ENCODE results near the gene TBC1D1.

Gene TBC1D1

DNA sequence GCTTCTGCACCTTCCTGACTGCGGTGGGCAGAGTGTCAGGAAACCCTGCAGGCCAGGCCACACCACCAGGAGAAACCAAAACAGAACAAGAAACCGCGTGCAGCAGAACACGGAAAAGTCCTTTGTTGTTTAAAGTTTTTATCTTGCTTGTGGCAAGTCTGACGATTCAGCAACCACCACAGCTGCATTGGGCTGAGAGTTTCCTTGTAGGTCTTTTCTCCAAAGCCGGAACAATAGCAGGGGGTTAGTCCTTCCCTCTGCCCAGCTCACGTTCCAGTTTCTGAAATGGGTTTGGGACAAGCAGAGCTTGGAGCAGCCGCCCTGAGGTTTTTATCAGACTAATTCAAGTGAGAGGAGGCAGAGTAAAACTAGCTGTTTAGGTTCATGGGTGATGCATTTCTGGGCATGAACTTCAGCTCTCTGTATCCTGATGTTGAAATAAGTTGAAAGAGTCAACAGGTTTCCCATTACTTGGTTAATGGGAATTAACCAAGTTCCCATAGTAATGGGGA is 286.2 kb downstream of the TBC1D1 start:
- FAIRE-seq (no peak), DNase-seq (ENCODE audit: extremely low spot score, insufficient read length, low read depth) (no peak)

DNA sequence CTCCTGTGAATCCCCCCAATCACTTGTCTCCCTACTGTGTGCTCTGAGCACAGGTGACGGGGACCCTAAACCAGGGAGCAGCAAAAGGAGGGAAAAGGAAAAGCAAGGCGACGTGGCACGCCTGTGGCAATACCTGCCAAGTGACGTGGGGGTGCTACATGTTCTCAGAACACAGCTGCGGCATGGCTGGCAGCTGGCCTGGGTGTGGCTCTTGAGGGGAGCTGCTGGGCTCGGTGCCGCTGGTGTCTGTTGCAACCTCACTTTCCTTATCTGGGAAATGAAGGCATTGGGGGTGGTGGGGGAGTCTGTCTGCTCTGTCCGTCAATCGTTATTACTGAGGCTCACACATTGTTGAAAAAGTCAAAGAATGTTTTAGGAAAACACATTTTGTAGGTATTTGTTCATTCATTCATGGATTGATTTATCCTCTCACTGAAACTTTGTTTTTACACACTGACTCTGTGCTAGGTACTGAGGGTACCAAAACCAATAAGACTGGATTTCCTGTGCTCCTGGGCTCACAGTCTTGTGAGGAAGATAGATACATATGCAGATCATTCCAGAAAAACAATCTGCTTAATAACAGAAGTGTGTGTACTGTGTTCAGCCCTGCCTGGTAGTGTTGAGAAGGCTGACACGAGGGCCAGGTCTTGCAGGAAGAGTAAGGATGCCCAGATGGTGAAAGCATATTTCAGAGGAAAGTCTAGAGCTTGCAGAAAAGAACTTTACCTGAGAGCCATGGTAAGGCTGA is 286.9 kb downstream of the TBC1D1 start:
- no peak for DNase-seq (ENCODE audit: extremely low spot score, insufficient read length, low read depth)

DNA sequence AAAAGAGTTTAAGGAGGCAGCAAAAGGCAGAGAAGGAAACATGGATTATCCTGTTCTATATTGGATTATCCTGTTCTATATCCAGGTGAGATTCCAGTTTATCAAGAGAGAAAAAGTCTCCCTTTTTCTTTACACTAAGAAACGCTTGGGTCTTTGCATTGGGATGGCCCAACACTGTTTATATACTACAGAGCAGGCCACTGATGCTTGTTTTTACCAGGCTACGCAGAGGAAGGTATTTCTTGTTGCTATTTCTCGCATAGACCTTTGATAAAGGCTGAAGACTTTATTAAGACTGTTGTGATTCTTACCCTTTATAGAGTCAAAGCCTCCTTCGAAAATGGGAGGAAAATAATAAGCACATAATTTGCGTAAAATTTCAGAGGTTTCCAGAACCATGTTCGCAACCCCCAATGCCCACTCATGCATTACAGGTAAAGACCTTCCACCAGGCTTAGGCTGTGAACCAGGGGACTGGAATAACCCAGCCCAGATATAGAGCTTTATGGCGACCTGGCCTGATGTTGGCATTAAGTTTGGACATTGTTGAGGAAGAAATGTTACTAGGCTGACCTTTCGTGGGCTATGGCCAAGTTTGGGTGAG is 287.6 kb downstream of the TBC1D1 start:
- peak; percentile 21 for FAIRE-seq
- no peak for DNase-seq (ENCODE audit: extremely low spot score, insufficient read length, low read depth)

More for the DNA sequence above, 286.9 kb downstream of the TBC1D1 start:
- FAIRE-seq: no peak

DNA sequence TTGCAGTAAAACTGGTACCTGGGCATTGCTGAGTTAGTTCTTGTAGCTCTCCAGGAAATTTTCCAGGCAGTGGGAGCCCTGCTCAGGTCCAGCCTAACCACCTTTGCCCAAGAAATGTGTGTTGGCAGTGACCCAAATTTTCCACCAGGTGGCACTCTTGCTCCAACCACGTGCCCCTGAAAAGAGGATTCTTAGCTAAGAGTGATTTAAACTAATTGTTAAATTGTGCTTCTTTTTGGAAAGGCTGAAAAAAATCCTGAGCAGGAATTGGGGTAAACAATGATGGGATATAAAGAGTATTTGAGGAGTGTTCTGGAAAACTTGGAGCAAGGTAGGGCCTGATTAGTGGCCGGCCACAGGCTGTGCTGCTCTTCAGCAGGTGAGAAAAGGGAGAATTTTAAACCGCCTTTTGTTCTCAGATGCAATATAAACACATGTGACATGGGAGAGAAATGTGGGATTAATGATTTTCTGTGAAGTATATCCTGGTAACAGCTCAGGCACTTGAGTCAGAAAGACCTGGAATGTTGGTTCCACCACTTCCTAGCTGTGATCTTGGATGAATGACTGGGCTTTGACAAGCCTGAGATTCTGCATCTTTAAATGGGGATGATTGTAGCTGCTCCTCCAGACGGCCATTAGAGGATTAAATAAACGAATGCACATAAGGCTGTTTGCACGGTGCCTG is 288.9 kb downstream of the TBC1D1 start:
- DNase-seq (ENCODE audit: extremely low spot score, insufficient read length, low read depth) (peak; percentile 38), FAIRE-seq (peak; percentile 76)

DNA sequence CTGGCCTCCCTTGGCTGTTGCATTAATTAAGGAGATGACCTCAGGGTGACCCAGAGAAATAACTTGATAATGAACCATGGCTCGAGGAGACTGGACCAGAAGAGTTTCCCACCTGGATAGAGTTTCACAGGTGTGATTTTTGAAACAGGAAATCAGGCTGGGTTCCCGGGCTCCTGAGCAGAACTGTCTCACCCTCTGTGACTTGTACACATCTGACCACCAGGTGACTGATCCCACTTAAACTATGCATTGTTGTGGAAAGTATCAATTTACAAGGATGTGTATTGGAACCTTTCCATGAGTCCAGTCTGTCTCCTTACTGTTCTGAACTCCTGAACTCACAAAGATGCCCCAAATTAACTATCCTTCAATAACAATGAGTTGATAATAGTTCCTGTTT is 289.6 kb downstream of the TBC1D1 start:
- DNase-seq (ENCODE audit: extremely low spot score, insufficient read length, low read depth) (no peak), FAIRE-seq (no peak)

DNA sequence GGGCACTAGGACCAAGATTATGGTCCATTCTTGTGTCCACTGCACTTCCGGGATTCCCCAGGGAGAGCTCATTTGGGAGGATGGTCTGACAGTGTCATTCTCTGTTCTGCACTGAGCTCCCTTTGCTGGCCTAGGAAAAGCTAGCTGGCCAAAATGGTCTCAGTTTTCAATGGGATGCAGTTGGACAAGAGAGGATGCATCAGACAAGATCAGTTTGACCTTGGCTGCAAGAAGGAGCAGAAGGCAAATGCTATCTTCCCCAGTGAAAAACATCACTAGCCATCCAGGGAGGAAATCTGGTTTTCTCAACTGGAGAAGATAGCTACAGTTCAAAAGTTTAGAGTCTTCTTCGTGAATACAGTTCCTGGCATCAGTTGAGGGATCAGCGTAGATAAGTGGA is 290.4 kb downstream of the TBC1D1 start:
- FAIRE-seq: no peak
- DNase-seq (ENCODE audit: extremely low spot score, insufficient read length, low read depth): no peak

DNA sequence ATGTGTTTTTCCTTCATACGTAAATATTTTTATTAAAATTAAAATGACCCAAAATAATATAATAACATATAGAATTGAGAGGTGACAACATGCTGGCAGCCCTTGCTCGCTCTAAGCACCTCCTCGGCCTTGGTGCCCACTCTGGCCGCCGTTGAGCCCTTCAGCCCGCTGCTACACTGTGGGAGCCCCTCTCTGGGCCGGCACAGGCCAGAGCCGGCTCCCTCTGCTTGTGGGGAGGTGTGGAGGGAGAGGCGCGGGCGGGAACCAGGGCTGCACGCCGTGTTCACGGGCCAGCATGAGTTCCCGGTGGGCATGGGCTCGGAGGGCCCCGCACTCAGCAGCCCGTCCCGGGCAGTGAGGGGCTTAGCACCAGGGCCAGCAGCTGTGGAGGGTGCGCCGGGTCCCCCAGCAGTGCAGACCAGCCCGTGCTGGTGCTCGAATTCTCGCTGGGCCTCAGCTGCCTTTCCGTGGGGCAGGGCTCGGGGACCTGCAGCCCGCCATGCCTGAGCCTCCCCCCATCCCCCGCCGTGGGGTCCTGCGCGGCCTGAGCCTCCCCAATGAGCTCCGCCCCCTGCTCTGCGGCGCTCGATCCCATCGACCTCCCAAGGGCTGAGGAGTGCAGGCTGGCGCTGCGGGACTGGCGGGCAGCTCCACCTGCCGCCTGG is 291.6 kb downstream of the TBC1D1 start:
- FAIRE-seq: no peak
- no peak for DNase-seq (ENCODE audit: extremely low spot score, insufficient read length, low read depth)

DNA sequence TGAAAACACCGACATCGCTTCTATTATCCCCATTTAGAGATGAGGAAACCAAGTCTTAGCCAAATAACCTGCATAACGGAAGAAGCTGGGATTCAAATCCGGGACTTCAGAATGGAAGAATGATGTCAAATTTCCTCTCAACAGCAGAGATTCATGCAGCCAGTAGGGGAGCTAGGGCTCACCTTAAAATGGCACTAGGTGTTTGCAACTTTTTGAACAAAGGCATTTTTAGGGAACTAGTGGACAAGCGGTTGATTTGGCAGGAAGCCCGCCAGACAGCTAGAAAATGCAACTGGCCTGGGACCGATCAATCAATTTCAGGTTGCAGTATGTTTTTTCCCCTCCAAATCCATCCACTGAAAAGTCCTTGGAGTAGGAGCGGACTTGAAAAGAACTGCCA is 293.5 kb downstream of the TBC1D1 start:
- no peak for FAIRE-seq
- no peak for DNase-seq (ENCODE audit: extremely low spot score, insufficient read length, low read depth)

DNA sequence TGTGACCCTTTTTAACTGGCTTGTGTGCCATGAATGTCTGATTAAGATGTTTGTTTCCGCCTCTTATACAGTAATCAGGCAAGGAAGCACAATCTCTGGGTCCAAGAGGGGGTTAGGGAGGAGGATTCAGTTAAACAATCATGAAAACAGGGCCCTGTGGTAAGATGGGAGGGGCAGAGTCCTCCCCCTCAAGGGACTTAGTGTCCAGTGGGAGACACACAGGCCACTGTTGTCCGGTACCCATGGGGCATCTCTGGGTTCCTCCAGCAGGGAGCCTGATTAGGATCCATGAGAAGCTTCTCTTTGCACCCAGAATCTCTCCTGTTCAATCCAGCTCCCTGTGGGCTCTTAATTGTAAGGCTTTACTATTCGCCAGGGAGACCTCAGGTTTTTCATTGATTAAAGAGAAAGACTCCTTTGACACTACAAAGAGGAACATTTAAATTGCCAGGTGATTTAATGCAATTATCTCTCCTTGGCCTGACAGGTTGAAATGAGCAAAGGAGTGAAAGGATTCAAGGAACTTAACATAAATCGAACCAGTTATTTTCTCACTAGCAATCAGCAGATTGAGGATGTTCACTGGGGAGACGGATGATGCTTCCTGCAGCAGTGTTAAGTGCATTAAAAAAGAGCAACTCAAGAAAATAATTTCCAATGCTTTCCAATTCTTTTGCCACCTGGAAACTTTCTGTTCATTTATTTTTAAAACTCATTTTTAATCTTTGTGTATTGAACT is 294.7 kb downstream of the TBC1D1 start:
- DNase-seq (ENCODE audit: extremely low spot score, insufficient read length, low read depth): no peak
- FAIRE-seq: no peak

DNA sequence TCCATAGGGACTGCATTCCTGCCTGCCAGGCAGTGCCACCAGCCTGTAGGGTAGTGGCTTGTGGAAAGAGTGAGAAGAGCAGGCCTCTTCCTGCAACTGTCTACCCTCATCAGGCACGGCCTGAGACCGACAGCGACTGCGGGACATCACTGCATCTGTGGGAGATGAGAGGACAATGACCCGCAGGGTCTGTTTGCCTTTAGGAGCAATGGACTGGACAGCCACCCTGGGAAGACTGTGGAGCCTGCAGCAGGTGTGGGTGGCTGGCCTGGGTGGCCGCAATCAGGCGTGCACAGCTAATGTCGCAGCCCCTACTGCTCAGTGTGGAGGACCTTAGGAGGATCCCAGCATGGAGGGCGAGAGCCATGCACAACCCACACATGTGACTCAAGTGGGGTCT is 297.3 kb downstream of the TBC1D1 start:
- no peak for FAIRE-seq
- DNase-seq (ENCODE audit: extremely low spot score, insufficient read length, low read depth): no peak

DNA sequence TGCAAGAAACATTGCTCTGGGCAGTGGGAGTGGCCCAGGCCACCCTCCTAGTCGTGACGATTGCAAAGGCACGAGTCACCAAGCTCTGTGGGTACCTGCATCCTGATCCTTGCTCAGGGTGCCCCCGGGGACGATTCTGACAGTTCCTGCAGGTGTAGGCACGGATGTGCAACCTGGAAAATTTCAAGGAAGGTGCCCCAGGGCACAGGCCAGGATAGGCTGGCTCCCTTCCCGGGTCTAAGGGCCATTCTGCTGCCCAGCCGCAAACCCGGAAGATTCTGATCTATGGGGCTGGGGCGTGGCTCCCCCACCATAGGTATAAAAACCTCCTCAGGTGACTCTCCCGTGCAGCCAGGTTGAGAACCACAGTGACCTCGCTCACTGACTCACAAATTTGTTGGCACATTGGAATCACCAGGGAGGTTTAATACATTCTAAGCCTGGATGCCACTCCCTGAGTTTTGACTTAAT is 297.8 kb downstream of the TBC1D1 start:
- FAIRE-seq: no peak

More for the DNA sequence above, 297.8 kb downstream of the TBC1D1 start:
- no peak for DNase-seq (ENCODE audit: extremely low spot score, insufficient read length, low read depth)
